GM12878 (cell line): ENCODE data around the gene VSTM2L. TPM values are rescaled to one million over a fixed set of nuclear protein-coding genes. Genes with fewer than 3 reads are reported as not detected.

Source experiments
- ATAC-seq: fragments of 200-7000 bp; cut with Tn5 transposase; 3 replicates; pipeline ENCODE4 v1.9.1; 2020; ENCODE audit warnings: mild to moderate bottlenecking, moderate library complexity
- BruUV-seq: library from RNA; stranded (reverse); fragments of 400-500 nt; replicated peaks from 2 replicates; lab custom pipeline; 2021; lab: Mats Ljungman, UMichigan
- CTCF ChIA-PET: fragments of 300-600 bp; sonication (Branson Sonifier 250); formaldehyde crosslinking; extraction: SDS; loops from one replicate; lab custom pipeline; 2021; ENCODE audit warnings: inconsistent platforms; lab: Yijun Ruan, JAX
- POLR2A ChIA-PET: fragments of 350-600 bp; formaldehyde crosslinking; extraction: SDS; loops from one replicate; lab custom pipeline; 2021; ENCODE audit warnings: inconsistent platforms; lab: Charles Lee
- RAD21 ChIA-PET: fragments of 300-600 bp; sonication (Branson Sonifier 250); formaldehyde crosslinking; loops from one replicate; lab custom pipeline; 2023; ENCODE audit warnings: antibody characterized with exemption; ENCODE audit not compliant: unreplicated experiment; lab: Charles Lee
- SMC1A ChIA-PET: fragments of 300-600 bp; sonication (Branson Sonifier 250); formaldehyde crosslinking; loops from one replicate; lab custom pipeline; 2023; ENCODE audit not compliant: unreplicated experiment, uncharacterized antibody; lab: Charles Lee
- DNase-seq: peaks from one replicate; pipeline ENCODE4 v3.0.0-alpha.2; 2011; ENCODE audit warnings: low read depth, low spot score
- FAIRE-seq: peaks from 3 replicates; lab custom pipeline; 2011; peaks lifted over from hg19 to GRCh38; lab: Jason Lieb, UNC
- H2AFZ ChIP-seq: 2 replicates; pipeline ENCODE4 v1.6.0; 2011; ENCODE audit warnings: low read depth, low read length, control low read depth; ENCODE audit not compliant: control insufficient read depth
- H3K27ac ChIP-seq: 2 replicates; pipeline ENCODE4 v1.5.1; 2011; ENCODE audit warnings: control low read depth; ENCODE audit not compliant: control insufficient read depth, insufficient read depth
- H3K27me3 ChIP-seq, 2 experiments: replicated peaks in 1 of 2; 2 replicates each; pipeline versions ENCODE4 v1.6.0 to v1.6.1; 2011; ENCODE audit warnings: low read length in 1 of 2; ENCODE audit not compliant: control insufficient read depth in 2 of 2, insufficient read depth in 2 of 2
- H3K36me3 ChIP-seq, 2 experiments: 2 replicates each; pipeline ENCODE4 v1.5.1; 2011; ENCODE audit warnings: low read length in 1 of 2; ENCODE audit not compliant: control insufficient read depth in 2 of 2, insufficient read depth in 2 of 2
- H3K4me1 ChIP-seq: 2 replicates; pipeline ENCODE4 v1.6.1; 2011; ENCODE audit warnings: mild to moderate bottlenecking, low read length, moderate library complexity, mixed read lengths; ENCODE audit not compliant: control insufficient read depth, insufficient read depth
- H3K4me2 ChIP-seq: 2 replicates; pipeline ENCODE4 v1.6.0; 2011; ENCODE audit warnings: control low read depth; ENCODE audit not compliant: control insufficient read depth, insufficient read depth
- H3K4me3 ChIP-seq: fragments of 200-600 bp; sonication (generic); 2 replicates; pipeline ENCODE4 v1.5.1; 2016
- H3K79me2 ChIP-seq: 2 replicates; pipeline ENCODE4 v1.6.0; 2011; ENCODE audit warnings: low read length; ENCODE audit not compliant: control insufficient read depth, insufficient read depth
- H3K9ac ChIP-seq: 2 replicates; pipeline ENCODE4 v1.8.0; 2011; ENCODE audit warnings: low read length, control low read depth, mixed read lengths; ENCODE audit not compliant: control insufficient read depth, insufficient read depth
- H3K9me3 ChIP-seq: replicated peaks from 3 replicates; pipeline ENCODE4 v1.5.1; 2011; ENCODE audit warnings: mild to moderate bottlenecking, low read length; ENCODE audit not compliant: control insufficient read depth, insufficient read depth
- H4K20me1 ChIP-seq: 2 replicates; pipeline ENCODE4 v1.6.0; 2011; ENCODE audit not compliant: control insufficient read depth, insufficient read depth
- ASH2L ChIP-seq: fragments of 300-600, 200-600 bp; sonication (generic); IDR thresholded peaks from 2 replicates; pipeline ENCODE4 v1.6.1; 2017; ENCODE audit warnings: low read depth, mild to moderate bottlenecking, borderline replicate concordance
- CBX3 ChIP-seq: fragments of 200-600 bp; sonication (generic); IDR thresholded peaks from 2 replicates; pipeline ENCODE4 v1.6.1; 2016; ENCODE audit warnings: low read depth, borderline replicate concordance
- CHD2 ChIP-seq: IDR thresholded peaks from 2 replicates; pipeline ENCODE4 v1.6.1; 2011; ENCODE audit warnings: low read depth, low read length, improper control_type of control experiment, borderline replicate concordance
- IRF4 ChIP-seq: IDR thresholded peaks from 2 replicates; pipeline ENCODE4 v1.6.1; 2011; ENCODE audit warnings: low read depth, low read length
- NFYB ChIP-seq: IDR thresholded peaks from 2 replicates; pipeline ENCODE4 v1.6.1; 2011; ENCODE audit warnings: low read depth, mild to moderate bottlenecking, low read length, improper control_type of control experiment, moderate library complexity; ENCODE audit not compliant: insufficient read depth
- SUZ12 ChIP-seq: fragments of 200-600 bp; sonication (generic); IDR thresholded peaks from one replicate; pipeline ENCODE4 v1.6.1; 2018; ENCODE audit warnings: antibody characterized with exemption, mild to moderate bottlenecking; ENCODE audit not compliant: unreplicated experiment
- WGBS: methylation state at CpG from one replicate; pipeline ENCODE4 v1.1.6; 2016; ENCODE audit warnings: low lambda C conversion rate; ENCODE audit not compliant: insufficient replicate concordance, insufficient coverage; ENCODE audit errors: missing lambda C conversion rate; 5-methylcytosine and 5-hydroxymethylcytosine counted together
- in situ Hi-C: fragments of 300-500 bp; cut with MboI; formaldehyde crosslinking; loops from 9 replicates; pipeline ENCODE4 v1.14.3; 2018; ENCODE audit warnings: mixed read lengths
- intact Hi-C: fragments of 100-400 bp; cut with micrococcal nuclease; formaldehyde crosslinking; loops from one replicate; pipeline ENCODE4 v1.14.2; 2022; ENCODE audit not compliant: unreplicated experiment
- polyA plus RNA-seq, 11 experiments: library from polyadenylated mRNA; depleted of rRNA in 4 of 11; unstranded in 6 of 11; stranded (reverse) in 5 of 11; fragments of >200 nt; fragmentation: Nextera tagmentation in 4 of 11; fragmentation: Illumina TruSeq in 1 of 11; extraction: Ambion mirVana in 4 of 11; extraction: Trizol in 1 of 11; gene quantifications; 1 replicate in 1 of 11; 2 replicates in 10 of 11; pipeline versions ENCODE4 v1.2.1 to v1.2.3, GENCODE V29; 2011 to 2016; ENCODE audit warnings: inconsistent platforms in 2 of 11, missing spikeins in 2 of 11, low read depth in 1 of 11
- total RNA-seq, 4 experiments: library from RNA; depleted of rRNA in 3 of 4; stranded (reverse); fragments of >200 nt in 3 of 4; fragmentation: Illumina TruSeq in 1 of 4; extraction: Trizol in 1 of 4; gene quantifications; 2 replicates each; pipeline versions ENCODE4 v1.2.1 to v1.2.3, GENCODE V29; 2013 to 2021
- TF ChIP-seq, protein P1 (sequence below): fragments of 450-650 bp; IDR thresholded peaks from 2 replicates; pipeline ENCODE4 v1.6.1; 2017; ENCODE audit warnings: low read depth, mild to moderate bottlenecking, moderate library complexity
- TF ChIP-seq, protein P2 (sequence below): fragments of 450-650 bp; IDR thresholded peaks from 2 replicates; pipeline ENCODE4 v1.6.1; 2016; ENCODE audit warnings: mild to moderate bottlenecking

The VSTM2L gene
- total and polyA plus RNA-seq, 10 of the 15 experiments (the other 5 are each of a cell fraction or from before 2014, with no cell fraction given), result 0.05 to 1.5 (median 0.63) TPM; not detected in 2

- Histone ChIP-seq H3K9ac (no peak overlapping the region), H3K4me2 (no peak overlapping the region)
- ChIA-PET SMC1A (interaction anchor here (0.9 kb wide), 1 partner anchor 16 kb away, joined by 3 read pairs; no protein-coding TSS in a partner anchor), POLR2A (no interaction called here)
- 99% methylated on average over 5 of the region's 5 CpGs for WGBS
- TF ChIP-seq IRF4 (no peak), NFYB (0 out of 2 replicates have a peak, but pooled peaks have one; percentile 32)
- TF ChIP-seq, all 136 proteins: peak for 1
- ChIA-PET RAD21 (no interaction called here), CTCF (interaction anchor here (0.9 kb wide), 1 partner anchor 298 kb away, joined by 3 read pairs; no protein-coding TSS in a partner anchor)
- Histone ChIP-seq H2AFZ (no peak overlapping the region), H3K36me3 (peaks cover under 1 to 3% of the 10 kb centered on the region in 2 experiments; a peak in 3 of 4 replicates), H3K27ac (no peak overlapping the region), H3K4me1 (peaks cover 33% of the 10 kb centered on the region), H3K9me3 (no peaks in the 10 kb centered on the region), H3K4me3 (no peak overlapping the region), H4K20me1 (no peaks in the 10 kb centered on the region), H3K27me3 (no peaks in the 10 kb centered on the region), H3K79me2 (no peaks in the 10 kb centered on the region)
- no TSS peak for BruUV-seq
- FAIRE-seq (no peak), DNase-seq (no peak), ATAC-seq (no peak)
- intact Hi-C loops (no loop called here), in situ Hi-C loops (no loop called here)
Measured at GRCh38 chr20:37988306-37988954, 85.5 kb downstream of the VSTM2L start.

GRCh38 chr20:37989601-37990295 is 86.8 kb downstream of the VSTM2L start:
- POLR2A ChIA-PET, result no interaction called here
- peaks cover 33% of the 10 kb centered on the region for H3K4me1 ChIP-seq
- RAD21 ChIA-PET, result no interaction called here
- no peaks in the 10 kb centered on the region for H4K20me1 ChIP-seq
- H3K36me3 ChIP-seq, result peaks cover 3 to 5% of the 10 kb centered on the region in 2 experiments; a peak in 3 of 4 replicates
- no peaks in the 10 kb centered on the region for H3K9me3 ChIP-seq
- DNase-seq (no peak), ATAC-seq (no peak), FAIRE-seq (no peak)
- H2AFZ ChIP-seq, result no peak overlapping the region
- H3K27ac ChIP-seq, result peak overlapping the region; percentile 4; the same call in 1 of the 2 replicates
- H3K4me2 ChIP-seq, result peak overlapping the region; percentile 46; the same call in 1 of the 2 replicates
- intact Hi-C loops, result loop anchor here (1.0 to 10.0 kb wide), 5 partner anchors 68 to 425 kb away; no protein-coding TSS in a partner anchor
- SMC1A ChIA-PET, result interaction anchor here (0.6 to 1.4 kb wide), 4 partner anchors 44 to 807 kb away, joined by 3 read pairs; no protein-coding TSS in a partner anchor
- in situ Hi-C loops, result loop anchor here (5.0 to 10.0 kb wide), 3 partner anchors 82 to 725 kb away; partner anchors contain the start of gene GHRH
- CTCF ChIA-PET, result no interaction called here
- WGBS, result 38% methylated on average over 7 of the region's 7 CpGs
- no peak overlapping the region for H3K9ac ChIP-seq
- no peak overlapping the region for H3K4me3 ChIP-seq
- BruUV-seq, result TSS peak; percentile 38
- H3K79me2 ChIP-seq, result no peaks in the 10 kb centered on the region
- no peaks in the 10 kb centered on the region for H3K27me3 ChIP-seq
- TF ChIP-seq ASH2L (no peak), SUZ12 (no peak), CBX3 (no peak), CHD2 (no peak)
- TF ChIP-seq, protein P1, sequence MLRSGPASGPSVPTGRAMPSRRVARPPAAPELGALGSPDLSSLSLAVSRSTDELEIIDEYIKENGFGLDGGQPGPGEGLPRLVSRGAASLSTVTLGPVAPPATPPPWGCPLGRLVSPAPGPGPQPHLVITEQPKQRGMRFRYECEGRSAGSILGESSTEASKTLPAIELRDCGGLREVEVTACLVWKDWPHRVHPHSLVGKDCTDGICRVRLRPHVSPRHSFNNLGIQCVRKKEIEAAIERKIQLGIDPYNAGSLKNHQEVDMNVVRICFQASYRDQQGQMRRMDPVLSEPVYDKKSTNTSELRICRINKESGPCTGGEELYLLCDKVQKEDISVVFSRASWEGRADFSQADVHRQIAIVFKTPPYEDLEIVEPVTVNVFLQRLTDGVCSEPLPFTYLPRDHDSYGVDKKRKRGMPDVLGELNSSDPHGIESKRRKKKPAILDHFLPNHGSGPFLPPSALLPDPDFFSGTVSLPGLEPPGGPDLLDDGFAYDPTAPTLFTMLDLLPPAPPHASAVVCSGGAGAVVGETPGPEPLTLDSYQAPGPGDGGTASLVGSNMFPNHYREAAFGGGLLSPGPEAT, result no peak
- TF ChIP-seq, protein P2, sequence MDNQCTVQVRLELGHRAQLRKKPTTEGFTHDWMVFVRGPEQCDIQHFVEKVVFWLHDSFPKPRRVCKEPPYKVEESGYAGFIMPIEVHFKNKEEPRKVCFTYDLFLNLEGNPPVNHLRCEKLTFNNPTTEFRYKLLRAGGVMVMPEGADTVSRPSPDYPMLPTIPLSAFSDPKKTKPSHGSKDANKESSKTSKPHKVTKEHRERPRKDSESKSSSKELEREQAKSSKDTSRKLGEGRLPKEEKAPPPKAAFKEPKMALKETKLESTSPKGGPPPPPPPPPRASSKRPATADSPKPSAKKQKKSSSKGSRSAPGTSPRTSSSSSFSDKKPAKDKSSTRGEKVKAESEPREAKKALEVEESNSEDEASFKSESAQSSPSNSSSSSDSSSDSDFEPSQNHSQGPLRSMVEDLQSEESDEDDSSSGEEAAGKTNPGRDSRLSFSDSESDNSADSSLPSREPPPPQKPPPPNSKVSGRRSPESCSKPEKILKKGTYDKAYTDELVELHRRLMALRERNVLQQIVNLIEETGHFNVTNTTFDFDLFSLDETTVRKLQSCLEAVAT, result no peak
